ENCODE data around the gene NAA16.

NAA16 gene

DNA sequence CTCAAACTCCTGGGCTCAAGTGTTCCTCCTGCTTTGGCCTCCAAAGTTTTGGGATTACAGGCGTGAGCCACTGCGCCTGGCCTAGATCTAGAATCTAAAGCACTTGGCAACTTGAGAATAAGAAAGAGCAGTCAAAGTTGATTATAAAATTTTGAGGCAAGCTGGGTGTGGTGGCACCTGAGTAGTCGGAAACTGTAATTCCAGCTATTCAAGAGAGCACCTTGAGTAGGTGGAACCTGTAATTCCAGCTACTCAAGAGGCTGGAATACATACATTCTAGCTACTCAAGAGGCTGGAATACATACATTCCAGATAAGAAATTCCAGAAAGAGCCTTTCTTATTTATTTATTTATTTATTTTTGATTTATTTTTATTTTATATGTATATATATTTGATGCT is 8.3 kb upstream of the NAA16 start:
- no peak overlapping the region for H3K4me3 ChIP-seq (ENCODE audit: low read depth, low read length)
- in situ Hi-C loops (cut with HindIII; ENCODE audit: low sequenced_read_pairs) = no loop called here
- no peak for DNase-seq (ENCODE audit: low read depth)
- TF ChIP-seq, protein P1, sequence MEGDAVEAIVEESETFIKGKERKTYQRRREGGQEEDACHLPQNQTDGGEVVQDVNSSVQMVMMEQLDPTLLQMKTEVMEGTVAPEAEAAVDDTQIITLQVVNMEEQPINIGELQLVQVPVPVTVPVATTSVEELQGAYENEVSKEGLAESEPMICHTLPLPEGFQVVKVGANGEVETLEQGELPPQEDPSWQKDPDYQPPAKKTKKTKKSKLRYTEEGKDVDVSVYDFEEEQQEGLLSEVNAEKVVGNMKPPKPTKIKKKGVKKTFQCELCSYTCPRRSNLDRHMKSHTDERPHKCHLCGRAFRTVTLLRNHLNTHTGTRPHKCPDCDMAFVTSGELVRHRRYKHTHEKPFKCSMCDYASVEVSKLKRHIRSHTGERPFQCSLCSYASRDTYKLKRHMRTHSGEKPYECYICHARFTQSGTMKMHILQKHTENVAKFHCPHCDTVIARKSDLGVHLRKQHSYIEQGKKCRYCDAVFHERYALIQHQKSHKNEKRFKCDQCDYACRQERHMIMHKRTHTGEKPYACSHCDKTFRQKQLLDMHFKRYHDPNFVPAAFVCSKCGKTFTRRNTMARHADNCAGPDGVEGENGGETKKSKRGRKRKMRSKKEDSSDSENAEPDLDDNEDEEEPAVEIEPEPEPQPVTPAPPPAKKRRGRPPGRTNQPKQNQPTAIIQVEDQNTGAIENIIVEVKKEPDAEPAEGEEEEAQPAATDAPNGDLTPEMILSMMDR (IDR thresholded peaks at IDR 0.05; ENCODE audit: low read depth, low read length, missing control alignments) = no peak

DNA sequence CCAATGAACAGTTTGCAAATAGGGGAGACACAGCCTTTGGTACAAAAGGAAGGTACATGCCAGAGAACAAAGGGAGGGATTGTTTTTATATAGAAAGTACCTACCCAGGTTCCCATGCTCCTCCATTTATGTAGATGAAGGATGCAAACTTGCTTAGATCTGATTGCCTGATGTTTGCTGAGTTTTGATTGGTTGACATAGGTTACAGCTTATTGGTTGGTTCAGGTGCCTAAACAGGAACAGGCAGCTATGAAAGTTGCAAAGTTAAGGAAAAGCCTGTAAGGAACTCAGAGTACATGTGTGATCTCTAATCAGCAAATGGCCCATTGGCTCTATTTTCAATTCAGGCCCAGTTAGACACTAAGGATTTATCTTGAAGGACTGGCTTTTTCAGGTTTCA is 6.5 kb upstream of the NAA16 start:
- in situ Hi-C loops (cut with HindIII; ENCODE audit: low sequenced_read_pairs) = no loop called here
- DNase-seq (ENCODE audit: low read depth) = no peak
- TF ChIP-seq, protein P1 (IDR thresholded peaks at IDR 0.05; ENCODE audit: low read depth, low read length, missing control alignments) = no peak
- H3K4me3 ChIP-seq (ENCODE audit: low read depth, low read length) = no peak overlapping the region

DNA sequence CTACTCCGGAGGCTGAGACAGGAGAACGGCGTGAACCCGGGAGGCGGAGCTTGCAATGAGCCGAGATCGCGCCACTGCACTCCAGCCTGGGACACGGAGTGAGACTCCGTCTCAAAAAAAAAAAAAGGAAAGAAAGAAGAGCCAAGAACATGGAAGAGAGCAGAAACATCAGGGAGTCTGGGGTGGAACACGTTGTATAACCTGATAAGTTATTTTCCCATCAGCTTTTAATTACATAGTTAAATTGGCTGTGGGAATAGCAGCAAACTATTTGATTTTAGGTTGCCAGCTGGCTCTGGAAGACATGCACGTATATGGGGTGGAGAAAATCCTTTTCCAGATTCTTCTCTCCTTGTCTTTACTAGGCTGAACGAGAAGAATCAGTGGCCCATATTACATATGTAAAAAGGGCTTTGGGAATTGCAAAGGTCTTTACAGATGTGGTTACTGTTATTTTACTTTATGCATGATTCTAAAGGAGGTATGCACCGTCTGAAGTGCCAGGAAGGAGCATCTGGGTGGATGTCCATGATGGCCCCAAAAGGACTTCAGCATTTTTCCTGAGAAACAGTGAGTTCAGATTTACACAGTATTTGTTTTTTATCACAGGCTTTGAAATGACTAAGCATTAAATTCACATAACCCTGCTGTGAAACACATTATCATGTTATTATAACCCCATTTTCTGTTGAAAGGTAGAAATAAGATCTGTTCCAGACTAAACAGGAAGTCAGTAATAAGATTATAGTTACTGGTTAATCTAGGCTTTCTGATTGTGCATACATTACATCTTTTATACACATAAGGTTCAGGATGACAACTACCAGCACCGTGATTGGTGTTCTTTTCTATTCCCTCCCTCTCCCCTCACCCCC is 4.6 kb upstream of the NAA16 start:
- in situ Hi-C loops (cut with HindIII; ENCODE audit: low sequenced_read_pairs) = no loop called here
- H3K4me3 ChIP-seq (ENCODE audit: low read depth, low read length) = no peak overlapping the region
- no peak for DNase-seq (ENCODE audit: low read depth)
- TF ChIP-seq, protein P1 (IDR thresholded peaks at IDR 0.05; ENCODE audit: low read depth, low read length, missing control alignments) = no peak

DNA sequence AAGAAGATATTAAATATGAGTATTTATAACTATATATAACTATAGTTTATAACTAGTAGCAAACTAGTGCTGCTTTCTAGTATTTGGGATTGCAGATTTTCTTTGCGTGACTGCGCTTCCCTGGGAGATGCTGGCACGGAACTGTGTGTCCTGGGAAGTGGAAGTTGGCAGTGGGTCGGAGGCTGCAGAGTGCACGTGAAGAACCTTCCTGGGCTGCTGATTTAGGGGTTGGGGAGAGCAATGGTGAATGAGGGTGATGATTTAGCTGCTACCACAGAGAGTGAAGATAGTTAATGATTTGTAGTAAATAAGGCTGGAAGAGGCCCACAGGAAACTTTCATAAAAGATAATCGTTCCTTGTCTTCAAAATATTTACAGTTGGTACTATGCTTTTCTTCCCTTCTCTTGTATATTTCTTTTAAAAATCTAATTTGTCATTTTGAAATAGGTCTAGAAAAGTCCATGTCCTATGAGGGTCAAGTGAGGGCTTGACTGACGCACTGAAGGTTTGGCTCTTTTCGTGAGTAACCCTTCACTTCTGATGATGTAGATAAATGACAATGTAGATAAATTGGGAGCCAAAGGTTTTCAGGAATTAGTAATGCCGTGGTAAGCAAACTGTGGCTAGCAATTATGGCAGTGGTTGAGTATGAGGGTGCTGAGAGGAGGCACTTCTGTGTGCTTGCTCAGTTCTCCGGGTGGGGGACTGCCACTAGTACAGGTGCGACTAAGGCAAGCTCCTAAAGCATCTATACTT is 3.0 kb upstream of the NAA16 start:
- DNase-seq (ENCODE audit: low read depth) = no peak
- no peak overlapping the region for H3K4me3 ChIP-seq (ENCODE audit: low read depth, low read length)
- in situ Hi-C loops (cut with HindIII; ENCODE audit: low sequenced_read_pairs) = no loop called here
- TF ChIP-seq, protein P1 (IDR thresholded peaks at IDR 0.05; ENCODE audit: low read depth, low read length, missing control alignments) = no peak

DNA sequence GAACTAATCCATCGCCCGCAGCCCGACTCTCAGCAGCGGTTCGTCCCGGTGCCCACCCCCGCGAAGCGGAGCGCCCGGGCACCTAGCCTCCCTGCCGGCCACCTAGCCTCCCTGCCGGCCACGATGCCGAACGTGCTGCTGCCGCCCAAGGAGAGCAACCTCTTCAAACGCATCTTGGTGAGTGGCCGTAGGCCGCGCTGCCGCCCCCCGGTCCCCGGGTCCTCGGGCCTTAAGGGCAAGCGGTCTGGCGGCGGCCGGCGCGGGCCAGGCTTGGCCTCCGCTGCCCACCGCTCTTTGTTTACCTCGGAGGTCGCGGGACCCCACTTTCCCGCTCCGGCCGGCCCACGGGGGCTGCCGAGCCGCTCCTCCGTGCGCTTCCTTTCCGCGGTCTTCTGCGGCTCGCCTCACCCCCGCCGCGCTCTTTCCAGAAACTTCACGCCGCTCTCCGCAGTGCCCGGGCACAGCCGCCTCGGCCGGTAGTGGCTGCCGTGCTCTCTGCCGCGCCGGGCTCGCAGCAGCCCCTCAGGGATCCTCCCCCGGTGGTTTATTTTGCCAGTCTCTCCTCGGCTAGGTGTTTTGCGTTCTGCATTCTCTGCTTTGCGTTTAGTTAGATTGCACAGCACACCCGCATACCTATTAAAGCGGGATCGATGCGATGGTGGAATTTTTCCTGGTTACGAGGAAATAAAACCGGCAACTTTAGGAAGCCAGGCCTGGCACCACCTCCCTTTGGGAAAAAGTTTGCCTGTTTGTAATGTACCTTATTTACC is 524 bp downstream of the NAA16 start:
- DNase-seq (ENCODE audit: low read depth) = no peak
- TF ChIP-seq, protein P1 (IDR thresholded peaks at IDR 0.05; ENCODE audit: low read depth, low read length, missing control alignments) = no peak
- in situ Hi-C loops (cut with HindIII; ENCODE audit: low sequenced_read_pairs) = no loop called here
- peak overlapping the region; percentile 80 for H3K4me3 ChIP-seq (ENCODE audit: low read depth, low read length)

DNA sequence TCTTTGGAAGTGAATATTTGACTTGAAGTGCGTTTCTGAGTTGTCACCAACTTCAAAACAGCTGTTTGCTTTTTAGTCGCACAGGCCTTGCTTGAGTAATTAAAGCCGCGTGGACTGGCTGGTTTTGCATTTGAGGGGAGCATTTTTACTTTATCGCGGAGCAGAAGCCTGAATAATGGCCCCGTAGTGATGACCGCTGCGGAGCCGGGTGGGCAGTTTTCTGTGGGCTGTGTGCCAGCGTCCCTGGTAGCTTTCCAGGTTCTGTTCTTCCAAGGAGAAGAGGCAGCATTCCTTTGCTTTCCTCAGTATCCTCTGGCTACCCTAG is 1.1 kb downstream of the NAA16 start:
- in situ Hi-C loops (cut with HindIII; ENCODE audit: low sequenced_read_pairs) = no loop called here
- peak overlapping the region; percentile 80 for H3K4me3 ChIP-seq (ENCODE audit: low read depth, low read length)
- no peak for DNase-seq (ENCODE audit: low read depth)
- TF ChIP-seq, protein P1 (IDR thresholded peaks at IDR 0.05; ENCODE audit: low read depth, low read length, missing control alignments) = no peak

Data from astrocyte of the cerebellum (primary cell).